CD1c-positive myeloid dendritic cell (primary cell): ENCODE measurements around the gene CDCA4.
A peak's percentile ranks its signal among the peaks of the same experiment; 100 is the strongest.
"Not testable (repeated sequence)": the region's sequence is repeated elsewhere in the genome, so short reads cannot be mapped to it uniquely, and the experiment has no call there.

Experiments used
- DNase-seq: peaks from one replicate; pipeline ENCODE4 v3.0.0-alpha.2; 2016; ENCODE audit errors: extremely low spot score

Gene CDCA4

DNA sequence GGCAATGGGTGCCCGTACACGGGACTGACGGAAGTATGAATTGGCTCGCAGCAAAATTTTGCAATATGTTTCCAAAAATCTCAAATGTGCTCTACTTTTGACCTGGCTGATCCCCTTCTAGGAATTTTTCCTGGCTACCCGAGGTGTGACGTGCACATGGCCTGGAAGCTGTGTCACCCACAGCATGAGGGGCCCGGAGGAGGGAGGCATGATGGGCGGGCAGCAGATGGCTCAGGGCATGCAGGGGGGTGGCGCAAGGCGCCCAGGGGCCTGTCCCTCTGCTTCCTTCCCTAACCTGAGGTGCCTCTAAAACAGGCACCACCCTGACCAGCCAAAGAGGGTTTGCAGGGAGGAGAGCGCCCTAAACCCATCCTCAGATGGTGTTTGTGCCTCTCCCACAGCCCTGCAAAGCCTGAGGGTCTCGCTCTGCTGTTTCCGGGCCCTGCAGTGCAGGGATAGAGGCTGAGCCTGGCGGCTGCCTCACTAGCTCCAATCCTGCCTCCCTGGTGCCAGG, 37.7 kb upstream of the CDCA4 start:
- no peak for DNase-seq

DNA sequence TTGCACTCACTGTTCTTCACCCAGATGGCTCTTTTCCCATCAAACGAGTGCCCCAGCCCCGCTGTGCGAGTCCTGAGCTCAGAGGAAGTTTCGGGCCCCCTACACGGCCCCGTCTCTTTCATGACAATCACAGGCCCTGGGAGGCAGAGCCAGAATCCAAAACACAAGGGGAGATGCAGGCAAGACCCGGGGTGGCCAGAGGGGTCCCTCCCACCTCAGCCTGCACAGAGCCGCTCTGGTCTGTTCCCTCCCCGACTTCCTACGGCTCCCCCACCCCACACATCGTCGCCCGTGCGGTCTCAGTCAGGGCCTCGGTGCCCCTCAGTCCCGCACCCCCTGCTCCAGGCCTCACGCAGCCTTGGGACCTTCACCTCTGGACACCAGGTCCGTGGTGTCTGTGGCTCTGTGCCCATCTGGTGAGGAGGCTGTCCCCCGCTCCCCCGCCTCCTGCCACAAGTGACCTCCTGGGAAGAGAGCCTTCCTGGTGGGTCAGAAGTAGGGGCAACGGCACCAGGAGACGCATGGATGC, 35.5 kb upstream of the CDCA4 start:
- DNase-seq = no peak

- no peak for DNase-seq
These were observed 34.9 kb upstream of the CDCA4 start for GRCh38 chr14:105055736-105056302.

DNA sequence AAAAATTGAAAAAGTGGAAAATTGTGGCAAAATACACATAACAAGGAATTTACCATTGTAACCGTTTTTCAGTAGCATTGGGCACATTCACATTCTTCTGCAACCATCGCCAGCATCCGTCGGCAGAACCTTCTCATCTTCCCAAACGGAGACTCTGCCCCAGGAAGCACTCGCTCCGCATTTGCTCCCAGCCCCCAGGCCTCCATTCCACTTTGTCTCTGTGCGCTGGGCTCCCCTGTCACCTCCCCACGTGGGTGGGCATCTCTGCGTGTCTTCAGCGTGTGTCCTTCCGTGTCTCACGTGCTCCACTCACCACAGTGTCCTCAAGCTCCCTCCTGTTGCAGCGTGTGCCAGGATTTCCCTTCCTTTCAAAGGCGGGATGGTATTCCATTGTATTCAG, 34.5 kb upstream of the CDCA4 start:
- DNase-seq = no peak

GRCh38 chr14:105053996-105054395, 33.1 kb upstream of the CDCA4 start:
- DNase-seq = no peak

DNA sequence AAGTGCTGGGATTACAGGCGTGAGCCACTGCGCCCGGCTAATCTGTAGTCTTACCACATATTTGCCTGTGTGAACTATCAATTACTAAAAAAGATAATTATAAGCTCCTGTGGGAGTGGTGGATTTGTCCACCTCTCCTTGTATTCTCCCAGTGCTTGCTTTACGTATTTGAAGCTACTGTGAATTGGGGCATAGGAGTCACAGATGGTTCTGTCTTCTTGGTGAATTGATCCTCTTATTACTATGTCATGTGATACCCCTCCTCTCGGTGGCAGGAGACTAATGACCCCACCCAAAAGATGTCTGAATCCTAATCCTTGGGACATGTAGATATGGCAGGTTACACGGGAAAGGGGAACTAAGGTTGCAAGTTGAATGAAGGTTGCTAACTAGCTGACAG, 32.5 kb upstream of the CDCA4 start:
- DNase-seq = no peak

GRCh38 chr14:105052110-105052458, 31.2 kb upstream of the CDCA4 start:
- no peak for DNase-seq

GRCh38 chr14:105051182-105052109, 30.6 kb upstream of the CDCA4 start:
- DNase-seq = no peak

DNA sequence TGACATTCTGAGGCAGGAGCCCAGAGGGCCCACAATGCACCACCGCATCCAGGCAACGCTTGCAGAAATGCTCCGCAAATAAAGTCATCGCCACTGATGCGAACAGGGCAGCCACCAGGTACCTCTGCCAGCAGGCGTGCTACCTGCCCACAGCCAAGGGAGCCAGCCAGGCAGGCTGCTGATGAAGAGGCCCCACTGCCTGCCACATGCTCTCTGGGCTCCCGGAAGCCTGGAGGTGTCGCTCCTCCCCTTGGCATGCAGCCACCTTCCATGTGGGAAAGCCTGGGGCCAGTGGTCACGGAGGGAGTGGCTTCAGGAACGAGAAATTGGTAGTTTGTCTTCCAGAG, 29.6 kb upstream of the CDCA4 start:
- peak; percentile 48 for DNase-seq

DNA sequence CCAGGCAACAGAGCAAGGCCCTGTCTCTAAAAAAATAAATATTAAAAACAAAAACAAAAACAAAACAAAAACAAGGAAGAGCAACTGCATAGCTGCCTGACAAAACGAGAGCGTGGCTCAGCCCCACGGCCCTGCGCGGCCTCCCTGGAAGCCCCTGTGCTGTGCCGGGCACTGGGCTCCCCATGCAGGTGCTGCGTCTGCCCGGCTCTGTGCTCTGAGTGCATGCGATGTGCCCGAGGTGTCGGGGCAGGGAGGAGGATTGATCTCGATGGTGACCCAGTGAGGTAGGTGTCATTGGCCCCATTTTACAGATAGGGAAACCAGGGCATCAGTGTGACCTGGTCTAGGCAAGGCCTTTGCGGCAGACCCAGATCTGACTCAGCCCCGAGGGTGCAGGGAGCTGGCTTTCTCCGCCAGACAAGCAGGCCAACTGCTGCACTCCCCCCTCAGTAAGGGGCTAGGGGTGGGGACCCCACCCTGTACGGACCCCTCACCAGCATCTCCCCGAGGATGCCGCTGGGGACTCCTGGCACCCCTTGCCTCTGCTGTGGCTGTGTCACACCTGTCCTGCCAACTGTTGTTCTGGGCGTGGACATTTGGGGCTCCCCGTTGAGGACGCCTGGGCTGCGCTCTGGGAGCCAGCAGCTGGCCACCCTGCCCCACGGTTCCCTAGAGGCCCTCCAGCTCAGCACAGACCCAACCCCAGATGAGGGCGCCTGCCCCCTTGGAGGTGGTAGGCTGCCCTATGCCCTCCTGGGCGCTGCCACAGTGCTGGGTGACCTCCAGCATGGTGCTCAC, 29.1 kb upstream of the CDCA4 start:
- no peak for DNase-seq

GRCh38 chr14:105047283-105048016, 26.6 kb upstream of the CDCA4 start:
- DNase-seq = no peak

GRCh38 chr14:105046891-105047282, 26.0 kb upstream of the CDCA4 start:
- no peak for DNase-seq

DNA sequence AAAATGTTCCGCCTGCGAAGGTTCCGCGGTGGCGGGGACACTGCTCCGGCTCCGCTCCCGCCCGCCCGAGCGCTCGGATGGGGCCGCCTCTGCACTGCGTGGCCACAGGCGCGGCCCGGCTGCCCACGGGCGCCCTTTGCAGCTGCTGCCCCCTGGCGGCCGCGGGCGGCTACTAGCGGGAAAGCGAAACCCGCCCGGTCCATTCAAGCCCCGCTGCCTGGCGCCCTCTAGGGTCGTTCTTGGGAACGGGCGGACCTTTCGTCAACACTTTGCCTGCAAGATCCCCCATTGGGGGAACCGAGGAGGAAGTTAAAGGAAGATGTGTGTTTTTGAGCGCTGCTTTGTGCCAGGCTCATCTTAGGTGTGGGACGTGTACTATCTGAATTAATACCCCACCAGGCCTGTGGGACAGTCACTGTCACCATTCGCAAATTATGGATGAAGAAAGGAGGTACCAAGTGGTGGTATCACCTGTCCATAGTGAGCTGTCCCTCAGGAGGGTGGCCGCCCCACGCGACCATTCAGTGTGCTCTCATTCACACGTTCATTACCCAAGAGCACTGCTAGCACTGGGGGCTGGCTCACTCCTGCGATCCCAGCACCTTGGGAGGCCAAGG, 24.9 kb upstream of the CDCA4 start:
- peak; percentile 98 for DNase-seq

DNA sequence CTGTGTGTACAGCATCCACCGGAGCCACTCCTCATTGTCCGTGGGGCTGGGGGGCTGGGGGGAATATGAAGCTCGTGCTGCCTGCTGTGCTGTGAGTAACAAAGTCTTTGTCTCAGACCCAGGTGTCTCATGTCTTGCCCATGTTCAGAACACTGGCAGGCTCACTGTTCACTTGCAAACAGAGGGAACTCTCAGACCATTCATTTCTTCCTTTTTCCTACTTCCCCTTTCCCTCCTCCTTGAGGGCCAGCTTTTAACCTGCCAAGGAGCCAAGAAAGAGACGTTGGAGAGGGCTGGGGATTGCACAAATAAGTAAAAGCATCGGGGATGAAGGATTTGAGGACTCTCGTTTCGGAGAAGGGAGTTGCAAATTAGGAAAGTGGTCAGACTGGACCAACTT, 22.8 kb upstream of the CDCA4 start:
- peak; percentile 59 for DNase-seq

GRCh38 chr14:105042813-105043212, 21.9 kb upstream of the CDCA4 start:
- no peak for DNase-seq

DNA sequence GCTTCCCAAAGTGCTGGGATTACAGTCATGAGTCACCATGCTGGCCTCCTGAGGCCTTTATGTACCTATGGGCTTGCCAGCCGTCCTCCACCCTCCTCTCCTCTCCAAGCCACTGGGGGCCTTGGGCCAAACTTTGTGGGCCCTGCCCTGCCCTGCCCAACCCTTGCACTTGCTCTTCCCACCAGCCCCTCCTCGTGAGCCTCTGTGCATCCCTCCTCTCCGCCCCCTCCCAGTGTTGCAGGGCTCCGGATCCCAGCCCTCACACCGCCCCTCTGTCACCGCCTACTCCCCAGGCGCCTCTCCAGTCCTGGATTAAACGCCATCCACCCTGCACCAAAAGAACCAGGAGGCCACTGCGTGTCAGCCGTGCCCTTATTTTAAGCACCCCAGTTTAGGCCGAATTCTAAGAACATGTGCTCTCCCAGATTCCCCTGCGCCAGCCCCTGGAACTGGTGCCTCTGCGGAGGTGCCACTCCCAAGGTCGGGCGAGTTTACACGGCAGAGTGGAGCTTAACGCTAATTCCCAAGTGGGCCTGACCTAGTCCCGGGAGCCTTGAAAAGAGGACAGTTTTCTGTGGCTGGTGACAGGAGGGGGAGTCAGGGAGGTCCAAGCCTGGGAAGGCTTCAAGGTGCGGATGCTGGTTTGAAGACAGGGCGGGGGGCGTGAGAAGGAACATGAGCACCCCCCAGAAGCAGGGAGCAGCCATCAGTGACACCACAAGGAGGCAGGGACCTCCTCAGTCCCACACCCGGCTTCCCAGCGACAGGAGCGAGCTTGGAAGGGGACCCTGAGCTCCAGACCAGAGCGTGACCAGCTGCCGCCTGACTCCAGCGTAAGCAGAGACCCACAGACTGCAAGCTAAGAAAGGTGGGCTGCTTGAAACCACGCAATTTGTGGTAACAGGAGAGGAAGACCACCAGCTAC, 21.2 kb upstream of the CDCA4 start:
- no peak for DNase-seq

GRCh38 chr14:105039458-105040205, 18.7 kb upstream of the CDCA4 start:
- no peak for DNase-seq

- DNase-seq = not testable (repeated sequence)
These were observed 14.7 kb upstream of the CDCA4 start for GRCh38 chr14:105035616-105036015.

GRCh38 chr14:105034315-105035039, 13.6 kb upstream of the CDCA4 start:
- DNase-seq = peak; percentile 82
